SK-N-MC (cell line): ENCODE data around the gene TTL.

Experiments used
- DNase-seq: peaks from one replicate; pipeline ENCODE4 v3.0.0-alpha.2; 2011; ENCODE audit warnings: low read depth, low spot score
- H3K27ac ChIP-seq: fragments of 200-600 bp; sonication (generic); 2 replicates; pipeline ENCODE4 v1.5.1; 2016; ENCODE audit warnings: mixed run types
- H3K36me3 ChIP-seq: fragments of 200-600 bp; sonication (generic); 2 replicates; pipeline ENCODE4 v1.6.1; 2017; ENCODE audit warnings: antibody characterized with exemption, low read length, mixed read lengths; ENCODE audit not compliant: insufficient read depth
- H3K4me3 ChIP-seq: fragments of 200-600 bp; sonication (generic); 2 replicates; pipeline ENCODE4 v1.5.1; 2016
- H3K9ac ChIP-seq: fragments of 200-600 bp; sonication (generic); 2 replicates; pipeline ENCODE4 v1.8.0; 2017; ENCODE audit warnings: mixed run types, mixed read lengths; ENCODE audit not compliant: insufficient read length
- H3K9me3 ChIP-seq: fragments of 200-600 bp; sonication (generic); 2 replicates; pipeline ENCODE4 v1.6.1; 2017; ENCODE audit warnings: low read depth, mild to moderate bottlenecking, antibody characterized with exemption, low read length, moderate library complexity, mixed read lengths
- EZH2 ChIP-seq: fragments of 200-600 bp; sonication (generic); IDR thresholded peaks from one replicate; pipeline ENCODE4 v1.6.1; 2017; ENCODE audit warnings: antibody characterized with exemption
- FOXP2 ChIP-seq: optimal IDR thresholded peaks from 2 replicates; pipeline ENCODE3; 2011; ENCODE audit warnings: mild to moderate bottlenecking, moderate library complexity; ENCODE audit not compliant: insufficient read depth; ENCODE audit errors: extremely low read length, control extremely low read depth
- POLR2AphosphoS5 ChIP-seq: IDR thresholded peaks from 2 replicates; pipeline ENCODE4 v1.6.1; 2012; ENCODE audit warnings: mild to moderate bottlenecking, low read depth, low read length, borderline replicate concordance

The TTL gene

GRCh38 chr2:112584134-112584890 lies 102.4 kb downstream of the TTL start, which contains the start of gene CHCHD5:
TSS of gene CHCHD5 (plus strand) at chr2:112584609. CDS start at chr2:112584648, 39 bp downstream.
- Histone ChIP-seq H3K9ac (peak within 1 kb of the TSS; percentile 91), H3K9me3 (no peaks in the 10 kb centered on the region), H3K36me3 (peaks cover 3% of the 10 kb centered on the region; the same call in 1 of the 2 replicates), H3K4me3 (peak within 1 kb of the TSS; percentile 77), H3K27ac (peak within 1 kb of the TSS; percentile 79)
- TF ChIP-seq EZH2: no peak
- TF ChIP-seq POLR2AphosphoS5: peak; percentile 76
- peak; percentile 78 for DNase-seq

GRCh38 chr2:112584891-112585250 lies 102.9 kb downstream of the TTL start:
- Histone ChIP-seq H3K36me3 (peaks cover 3% of the 10 kb centered on the region; the same call in 1 of the 2 replicates), H3K9me3 (no peaks in the 10 kb centered on the region), H3K27ac (peak overlapping the region; percentile 79), H3K9ac (peak overlapping the region; percentile 91), H3K4me3 (peak overlapping the region; percentile 77)
- no peak for DNase-seq
- TF ChIP-seq EZH2: no peak

- no peak for DNase-seq
- TF ChIP-seq FOXP2: no peak
- no peak for TF ChIP-seq POLR2AphosphoS5
- TF ChIP-seq EZH2: no peak
- Histone ChIP-seq H3K4me3 (peak overlapping the region; percentile 77), H3K27ac (peak overlapping the region; percentile 79), H3K9me3 (no peaks in the 10 kb centered on the region), H3K9ac (peak overlapping the region; percentile 91), H3K36me3 (peaks cover 3% of the 10 kb centered on the region; the same call in 1 of the 2 replicates)
Observed at GRCh38 chr2:112585400-112585799, 103.4 kb downstream of the TTL start.

DNA sequence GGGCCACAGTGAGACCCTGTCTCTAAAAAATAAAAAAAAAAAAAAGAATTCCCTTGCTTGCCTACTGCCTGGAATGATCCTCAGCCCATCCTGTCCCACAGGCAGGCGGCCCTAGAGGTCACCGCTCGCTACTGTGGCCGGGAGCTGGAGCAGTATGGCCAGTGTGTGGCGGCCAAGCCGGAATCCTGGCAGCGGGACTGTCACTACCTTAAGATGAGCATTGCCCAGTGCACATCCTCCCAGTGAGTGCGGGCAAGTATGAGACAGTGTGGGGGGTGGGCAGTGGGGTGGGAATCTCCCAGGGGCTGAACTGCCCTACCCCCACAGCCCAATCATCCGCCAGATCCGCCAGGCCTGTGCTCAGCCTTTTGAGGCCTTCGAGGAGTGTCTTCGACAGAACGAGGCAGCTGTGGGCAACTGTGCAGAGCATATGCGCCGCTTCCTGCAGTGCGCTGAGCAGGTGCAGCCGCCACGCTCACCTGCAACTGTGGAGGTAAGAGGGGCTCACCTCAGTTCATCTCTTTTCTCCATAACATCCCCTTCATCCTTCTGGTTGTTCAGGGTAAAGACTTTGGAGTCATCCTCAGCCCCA lies 104.0 kb downstream of the TTL start:
- H3K9me3 ChIP-seq: no peaks in the 10 kb centered on the region
- no peak overlapping the region for H3K4me3 ChIP-seq
- TF ChIP-seq POLR2AphosphoS5 (no peak), FOXP2 (no peak), EZH2 (no peak)
- no peak overlapping the region for H3K9ac ChIP-seq
- H3K27ac ChIP-seq: no peak overlapping the region
- DNase-seq: no peak
- H3K36me3 ChIP-seq: peaks cover 3% of the 10 kb centered on the region; the same call in 1 of the 2 replicates

- H3K9ac ChIP-seq: no peak overlapping the region
Observed at GRCh38 chr2:112588611-112589045, 106.7 kb downstream of the TTL start.

More at GRCh38 chr2:112588611-112589045, 106.7 kb downstream of the TTL start:
- no peak overlapping the region for H3K27ac ChIP-seq
- DNase-seq: no peak
- peaks cover 3% of the 10 kb centered on the region; the same call in 1 of the 2 replicates for H3K36me3 ChIP-seq
- no peaks in the 10 kb centered on the region for H3K9me3 ChIP-seq
- H3K4me3 ChIP-seq: no peak overlapping the region
- no peak for TF ChIP-seq FOXP2
- no peak for TF ChIP-seq POLR2AphosphoS5
- TF ChIP-seq EZH2: no peak
